Measurements from ENCODE around the gene GBP2.

GBP2 gene

DNA sequence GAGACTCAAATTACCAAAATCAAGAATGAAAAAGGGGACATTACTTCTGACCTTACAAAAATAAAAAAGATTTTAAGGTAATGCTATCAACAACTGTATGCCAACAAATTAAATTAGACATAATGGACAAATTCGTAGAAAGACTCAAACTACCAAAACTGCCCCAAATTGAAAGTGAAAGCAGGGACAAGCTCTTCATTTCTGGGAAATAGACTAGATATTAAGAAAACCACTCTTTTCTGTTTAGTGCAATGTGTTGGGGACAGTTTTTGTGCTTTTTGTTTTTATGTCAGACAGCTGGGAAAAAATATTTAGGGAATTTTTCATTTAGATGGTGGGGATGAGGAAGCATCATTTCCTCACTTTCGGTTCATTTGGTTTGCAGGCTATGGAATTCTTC lies 56.0 kb downstream of the GBP2 start (continued):
- TF ChIP-seq, protein P1, sequence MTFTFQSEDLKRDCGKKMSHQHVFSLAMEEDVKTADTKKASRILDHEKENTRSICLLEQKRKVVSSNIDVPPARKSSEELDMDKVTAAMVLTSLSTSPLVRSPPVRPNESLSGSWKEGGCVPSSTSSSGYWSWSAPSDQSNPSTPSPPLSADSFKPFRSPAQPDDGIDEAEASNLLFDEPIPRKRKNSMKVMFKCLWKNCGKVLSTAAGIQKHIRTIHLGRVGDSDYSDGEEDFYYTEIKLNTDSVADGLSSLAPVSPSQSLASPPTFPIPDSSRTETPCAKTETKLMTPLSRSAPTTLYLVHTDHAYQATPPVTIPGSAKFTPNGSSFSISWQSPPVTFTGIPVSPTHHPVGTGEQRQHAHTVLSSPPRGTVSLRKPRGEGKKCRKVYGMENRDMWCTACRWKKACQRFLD (tag by site-specific recombination; IDR thresholded peaks at IDR 0.05), result no peak
- TF ChIP-seq ZEB2 (tag by site-specific recombination; IDR thresholded peaks at IDR 0.05) (no peak), ZNF433 (tag by site-specific recombination; IDR thresholded peaks at IDR 0.05; ENCODE audit: low read depth) (no peak), ZBTB20 (tag by site-specific recombination; IDR thresholded peaks at IDR 0.05) (no peak)

DNA sequence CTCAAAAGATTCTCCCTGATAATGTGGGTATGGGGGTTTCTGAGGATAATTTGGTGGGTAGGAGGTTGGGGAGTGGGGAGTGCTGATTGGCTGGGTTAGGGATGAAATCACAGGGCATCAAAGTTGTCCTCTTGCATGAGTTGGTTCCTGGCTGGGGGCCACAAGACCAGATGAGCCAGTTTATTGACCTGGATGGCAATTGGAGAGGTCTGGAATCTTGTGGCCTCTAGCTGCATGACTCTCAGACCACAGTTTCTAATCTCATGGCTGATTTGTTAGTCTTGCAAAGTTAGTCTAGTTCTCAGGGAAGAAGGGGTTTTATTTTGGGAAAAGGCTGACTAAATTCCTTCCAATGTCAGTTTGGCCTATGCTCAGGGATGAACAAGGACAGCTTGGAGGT lies 57.6 kb downstream of the GBP2 start:
- POLR2A ChIA-PET, result no interaction called here
- CTCF ChIA-PET, result no interaction called here
- Histone ChIP-seq H3K27ac (ENCODE audit: extremely low read depth, low read depth, low read length) (no peak overlapping the region), H3K4me3 (ENCODE audit: low read depth, low read length) (no peak overlapping the region), H3K4me1 (ENCODE audit: control insufficient read depth, insufficient read depth, low read length) (no peaks in the 10 kb centered on the region), H3K9me3 (ENCODE audit: control insufficient read depth, insufficient read depth, low read depth, low read length) (no peaks in the 10 kb centered on the region), H3K36me3 (ENCODE audit: control insufficient read depth in 2 of 2, insufficient read depth in 1 of 2, low read length in 2 of 2) (no peaks in the 10 kb centered on the region)
- no peak for TF ChIP-seq ZNF248 (tag by site-specific recombination; IDR thresholded peaks at IDR 0.05)
- TF ChIP-seq HOXA7 (CRISPR knock-in tag; IDR thresholded peaks at IDR 0.05; ENCODE audit: borderline replicate concordance), result no peak
- TF ChIP-seq ZNF146 (tag by site-specific recombination; IDR thresholded peaks at IDR 0.05), result no peak

DNA sequence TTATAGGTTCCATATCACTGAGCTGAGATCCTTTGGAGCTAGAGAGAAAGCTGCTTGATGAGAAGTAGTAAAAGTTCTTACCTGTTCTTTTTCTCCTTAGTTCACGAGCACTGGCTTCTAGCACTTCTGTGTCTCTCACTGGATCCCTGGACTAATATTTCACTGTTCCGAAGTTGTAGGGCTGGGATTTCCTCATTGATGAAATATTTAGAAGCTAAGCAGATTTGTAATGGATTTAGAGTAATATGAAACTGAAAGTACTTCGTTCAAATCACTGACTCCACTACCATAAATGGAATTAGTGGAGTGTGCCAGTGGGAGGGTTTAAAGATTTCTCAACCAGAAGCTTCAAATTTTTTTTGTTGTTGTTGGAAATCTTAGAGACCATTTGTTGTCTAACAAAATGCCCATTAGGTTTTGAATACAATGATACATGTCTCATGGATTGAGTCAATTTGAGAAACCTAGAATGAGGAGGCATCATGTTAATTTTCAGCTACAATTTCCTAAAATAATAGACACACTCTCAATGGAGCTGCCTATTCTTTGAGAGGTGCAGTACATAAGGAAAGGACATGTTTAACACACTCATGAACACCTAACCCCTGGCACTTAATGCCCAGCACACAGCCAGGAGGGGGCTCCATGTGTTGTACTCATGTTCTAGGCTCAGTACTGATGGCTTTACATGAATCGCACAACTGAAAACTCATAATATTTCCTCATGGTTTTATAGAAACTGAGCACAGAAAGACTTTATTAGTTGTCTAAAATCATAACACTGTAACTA lies 60.6 kb downstream of the GBP2 start, which contains the start of gene GBP1:
GBP1 (minus strand) TSS at position 130 of the 790 bp plus-strand sequence. CDS start 1,974 bp downstream, outside the sequence.
- Histone ChIP-seq H3K27ac (ENCODE audit: extremely low read depth, low read depth, low read length) (no peak within 1 kb of the TSS), H3K9me3 (ENCODE audit: control insufficient read depth, insufficient read depth, low read depth, low read length) (no peaks in the 10 kb centered on the region), H3K4me1 (ENCODE audit: control insufficient read depth, insufficient read depth, low read length) (no peaks in the 10 kb centered on the region), H3K36me3 (ENCODE audit: control insufficient read depth in 2 of 2, insufficient read depth in 1 of 2, low read length in 2 of 2) (no peaks in the 10 kb centered on the region), H3K4me3 (ENCODE audit: low read depth, low read length) (no peak within 1 kb of the TSS)
- TF ChIP-seq ZNF248 (tag by site-specific recombination; IDR thresholded peaks at IDR 0.05) (no peak), ZNF571 (tag by site-specific recombination; IDR thresholded peaks at IDR 0.05) (no peak), ZNF514 (tag by site-specific recombination; IDR thresholded peaks at IDR 0.05) (no peak), ZFP37 (tag by site-specific recombination; IDR thresholded peaks at IDR 0.05) (no peak), WT1 (tag by site-specific recombination; IDR thresholded peaks at IDR 0.05) (no peak), ZFP69B (tag by site-specific recombination; IDR thresholded peaks at IDR 0.05) (no peak), ZNF391 (tag by site-specific recombination; IDR thresholded peaks at IDR 0.05; ENCODE audit: borderline replicate concordance, low read depth) (no peak), ZNF335 (tag by site-specific recombination; conservative IDR thresholded peaks at IDR 0.05) (no peak), KLF7 (tag by site-specific recombination; IDR thresholded peaks at IDR 0.05; ENCODE audit: borderline replicate concordance) (no peak), ZSCAN30 (tag by site-specific recombination; IDR thresholded peaks at IDR 0.05) (no peak), ZEB2 (tag by site-specific recombination; IDR thresholded peaks at IDR 0.05) (no peak), ZNF19 (tag by site-specific recombination; IDR thresholded peaks at IDR 0.05; ENCODE audit: low read depth) (no peak)
- TF ChIP-seq, protein P2, sequence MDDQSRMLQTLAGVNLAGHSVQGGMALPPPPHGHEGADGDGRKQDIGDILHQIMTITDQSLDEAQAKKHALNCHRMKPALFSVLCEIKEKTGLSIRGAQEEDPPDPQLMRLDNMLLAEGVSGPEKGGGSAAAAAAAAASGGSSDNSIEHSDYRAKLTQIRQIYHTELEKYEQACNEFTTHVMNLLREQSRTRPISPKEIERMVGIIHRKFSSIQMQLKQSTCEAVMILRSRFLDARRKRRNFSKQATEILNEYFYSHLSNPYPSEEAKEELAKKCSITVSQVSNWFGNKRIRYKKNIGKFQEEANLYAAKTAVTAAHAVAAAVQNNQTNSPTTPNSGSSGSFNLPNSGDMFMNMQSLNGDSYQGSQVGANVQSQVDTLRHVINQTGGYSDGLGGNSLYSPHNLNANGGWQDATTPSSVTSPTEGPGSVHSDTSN (CRISPR knock-in tag; IDR thresholded peaks at IDR 0.05), result no peak
- TF ChIP-seq, protein P3, sequence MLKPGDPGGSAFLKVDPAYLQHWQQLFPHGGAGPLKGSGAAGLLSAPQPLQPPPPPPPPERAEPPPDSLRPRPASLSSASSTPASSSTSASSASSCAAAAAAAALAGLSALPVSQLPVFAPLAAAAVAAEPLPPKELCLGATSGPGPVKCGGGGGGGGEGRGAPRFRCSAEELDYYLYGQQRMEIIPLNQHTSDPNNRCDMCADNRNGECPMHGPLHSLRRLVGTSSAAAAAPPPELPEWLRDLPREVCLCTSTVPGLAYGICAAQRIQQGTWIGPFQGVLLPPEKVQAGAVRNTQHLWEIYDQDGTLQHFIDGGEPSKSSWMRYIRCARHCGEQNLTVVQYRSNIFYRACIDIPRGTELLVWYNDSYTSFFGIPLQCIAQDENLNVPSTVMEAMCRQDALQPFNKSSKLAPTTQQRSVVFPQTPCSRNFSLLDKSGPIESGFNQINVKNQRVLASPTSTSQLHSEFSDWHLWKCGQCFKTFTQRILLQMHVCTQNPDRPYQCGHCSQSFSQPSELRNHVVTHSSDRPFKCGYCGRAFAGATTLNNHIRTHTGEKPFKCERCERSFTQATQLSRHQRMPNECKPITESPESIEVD (tag by site-specific recombination; IDR thresholded peaks at IDR 0.05), result no peak
- TF ChIP-seq, protein P4, sequence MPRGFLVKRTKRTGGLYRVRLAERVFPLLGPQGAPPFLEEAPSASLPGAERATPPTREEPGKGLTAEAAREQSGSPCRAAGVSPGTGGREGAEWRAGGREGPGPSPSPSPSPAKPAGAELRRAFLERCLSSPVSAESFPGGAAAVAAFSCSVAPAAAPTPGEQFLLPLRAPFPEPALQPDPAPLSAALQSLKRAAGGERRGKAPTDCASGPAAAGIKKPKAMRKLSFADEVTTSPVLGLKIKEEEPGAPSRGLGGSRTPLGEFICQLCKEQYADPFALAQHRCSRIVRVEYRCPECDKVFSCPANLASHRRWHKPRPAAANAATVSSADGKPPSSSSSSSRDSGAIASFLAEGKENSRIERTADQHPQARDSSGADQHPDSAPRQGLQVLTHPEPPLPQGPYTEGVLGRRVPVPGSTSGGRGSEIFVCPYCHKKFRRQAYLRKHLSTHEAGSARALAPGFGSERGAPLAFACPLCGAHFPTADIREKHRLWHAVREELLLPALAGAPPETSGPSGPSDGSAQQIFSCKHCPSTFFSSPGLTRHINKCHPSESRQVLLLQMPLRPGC (tag by site-specific recombination; IDR thresholded peaks at IDR 0.05), result no peak
- CTCF ChIA-PET, result interaction anchor here (1.1 kb wide), 1 partner anchor 12 kb away, joined by 4 read pairs; no protein-coding TSS in a partner anchor
- POLR2A ChIA-PET, result no interaction called here
